OCI-LY7 (cell line): Measurements from ENCODE around the gene SNRPD1. TPM values are rescaled to one million over a fixed set of nuclear protein-coding genes. Genes with fewer than 3 reads are reported as not detected.
A peak's percentile ranks its signal among the peaks of the same experiment; 100 is the strongest.
"Not testable (repeated sequence)": the region's sequence is repeated elsewhere in the genome, so short reads cannot be mapped to it uniquely, and the experiment has no call there.

Source experiments
- BruUV-seq: library from RNA; stranded (reverse); fragments of 400-500 nt; replicated peaks from 2 replicates; lab custom pipeline; 2021; lab: Mats Ljungman, UMichigan
- CTCF ChIA-PET: fragments of 300-600 bp; sonication (Branson Sonifier 250); formaldehyde crosslinking; loops from one replicate; lab custom pipeline; 2022; ENCODE audit warnings: antibody characterized with exemption; ENCODE audit not compliant: unreplicated experiment; lab: Charles Lee
- POLR2A ChIA-PET: fragments of 300-600 bp; sonication (Branson Sonifier 250); formaldehyde crosslinking; loops from one replicate; lab custom pipeline; 2022; ENCODE audit warnings: antibody characterized with exemption; lab: Charles Lee
- DNase-seq: peaks from one replicate; pipeline ENCODE4 v3.0.0-alpha.2; 2015; ENCODE audit warnings: low spot score
- H2AFZ ChIP-seq: fragments of 200-600 bp; sonication (generic), shearing (Covaris generic); 2 replicates; pipeline ENCODE4 v1.6.1; 2014; ENCODE audit warnings: mild to moderate bottlenecking, antibody characterized with exemption, low read length, moderate library complexity
- H3K27ac ChIP-seq: fragments of 200-600 bp; sonication (generic); 2 replicates; pipeline ENCODE4 v1.5.1; 2014; ENCODE audit warnings: mixed run types, low read depth, mild to moderate bottlenecking, moderate library complexity, low read length, inconsistent platforms; ENCODE audit not compliant: poor library complexity, severe bottlenecking
- H3K36me3 ChIP-seq: fragments of 200-600 bp; sonication (generic); 2 replicates; pipeline ENCODE4 v1.6.1; 2014; ENCODE audit warnings: mild to moderate bottlenecking, antibody characterized with exemption, low read length, moderate library complexity, mixed read lengths; ENCODE audit not compliant: insufficient read depth
- H3K4me1 ChIP-seq: fragments of 200-600 bp; sonication (generic); 2 replicates; pipeline ENCODE4 v1.5.1; 2014; ENCODE audit warnings: mild to moderate bottlenecking, low read length; ENCODE audit not compliant: insufficient read depth, poor library complexity, severe bottlenecking
- H3K4me2 ChIP-seq: fragments of 200-600 bp; sonication (generic); 2 replicates; pipeline ENCODE4 v1.6.1; 2014; ENCODE audit warnings: mild to moderate bottlenecking, low read length
- H3K4me3 ChIP-seq: fragments of 200-600 bp; sonication (generic); 2 replicates; pipeline ENCODE4 v1.5.1; 2014; ENCODE audit warnings: mild to moderate bottlenecking, low read depth, low read length; ENCODE audit not compliant: poor library complexity, severe bottlenecking
- H3K79me2 ChIP-seq: fragments of 200-600 bp; sonication (generic); 2 replicates; pipeline ENCODE4 v1.6.1; 2016; ENCODE audit warnings: low read depth, mild to moderate bottlenecking, low read length, moderate library complexity, mixed read lengths; ENCODE audit not compliant: insufficient read depth
- H3K9me2 ChIP-seq: fragments of 200-600 bp; sonication (generic); 2 replicates; pipeline ENCODE4 v1.6.1; 2016; ENCODE audit warnings: mild to moderate bottlenecking, low read length, mixed read lengths; ENCODE audit not compliant: insufficient read depth
- H3K9me3 ChIP-seq: fragments of 200-600 bp; sonication (generic); 2 replicates; pipeline ENCODE4 v1.6.1; 2014; ENCODE audit warnings: mild to moderate bottlenecking, mixed run types, low read length, mixed read lengths
- H4K20me1 ChIP-seq: fragments of 200-600 bp; sonication (generic); 2 replicates; pipeline ENCODE4 v1.6.1; 2014; ENCODE audit warnings: mild to moderate bottlenecking, antibody characterized with exemption, low read length, moderate library complexity, mixed read lengths; ENCODE audit not compliant: insufficient read depth
- CTCF ChIP-seq: fragments of 200-600 bp; sonication (generic); conservative IDR thresholded peaks from 2 replicates; pipeline ENCODE4 v1.5.1; 2014; ENCODE audit warnings: mild to moderate bottlenecking, antibody characterized with exemption, low read length, moderate library complexity, mixed read lengths
- EZH2phosphoT487 ChIP-seq: fragments of 200-600 bp; sonication (generic); IDR thresholded peaks from 2 replicates; pipeline ENCODE4 v1.6.1; 2018; ENCODE audit warnings: low read depth, borderline replicate concordance, mild to moderate bottlenecking, mixed run types, antibody characterized with exemption, low read length, moderate library complexity, mixed read lengths
- intact Hi-C: fragments of 100-400 bp; cut with micrococcal nuclease; formaldehyde crosslinking; loops from one replicate; pipeline ENCODE4 v1.10.0; 2022; ENCODE audit not compliant: unreplicated experiment
- total RNA-seq, 2 experiments: library from RNA; depleted of rRNA in 1 of 2; stranded (reverse); fragments of >200 nt in 1 of 2; shearing (Covaris generic) in 1 of 2; gene quantifications; 2 replicates each; pipeline ENCODE4 v1.2.3, GENCODE V29; 2014 to 2022

The SNRPD1 gene
- total RNA-seq, 2 experiments from 2014 or later = 133 to 181 TPM

- intact Hi-C loops = loop anchor here (5.0 to 10.0 kb wide), 2 partner anchors 98 to 490 kb away; partner anchors contain the start of genes ABHD3 and ROCK1
- Histone ChIP-seq H3K4me2 (no peak overlapping the region), H3K4me3 (no peak overlapping the region), H3K36me3 (no peaks in the 10 kb centered on the region), H3K79me2 (peaks cover 2% of the 10 kb centered on the region; the same call in 1 of the 2 replicates), H3K27ac (no peak overlapping the region), H3K9me2 (no peaks in the 10 kb centered on the region), H3K4me1 (peaks cover 15% of the 10 kb centered on the region), H4K20me1 (no peaks in the 10 kb centered on the region), H3K9me3 (no peaks in the 10 kb centered on the region), H2AFZ (peak overlapping the region; percentile 71; the same call in 1 of the 2 replicates)
- TF ChIP-seq CTCF = no peak
- POLR2A ChIA-PET = no interaction called here
- DNase-seq = no peak
- CTCF ChIA-PET = no interaction called here
- BruUV-seq = no TSS peak
These were observed 7.4 kb upstream of the SNRPD1 start for GRCh38 chr18:21604671-21605070.

GRCh38 chr18:21605213-21605612 lies 6.9 kb upstream of the SNRPD1 start:
- Histone ChIP-seq H3K4me2 (no peak overlapping the region), H2AFZ (peak overlapping the region; percentile 71; the same call in 1 of the 2 replicates), H3K4me1 (peaks cover 15% of the 10 kb centered on the region), H3K27ac (no peak overlapping the region), H3K9me2 (no peaks in the 10 kb centered on the region), H3K36me3 (no peaks in the 10 kb centered on the region), H4K20me1 (no peaks in the 10 kb centered on the region), H3K79me2 (no peaks in the 10 kb centered on the region), H3K9me3 (no peaks in the 10 kb centered on the region), H3K4me3 (no peak overlapping the region)
- POLR2A ChIA-PET = interaction anchor here (1.5 kb wide), 1 partner anchor 8 kb away, joined by 5 read pairs; no protein-coding TSS in a partner anchor
- no peak for DNase-seq
- intact Hi-C loops = loop anchor here (10.0 kb wide), 1 partner anchor 490 kb away; the partner anchor contains the start of gene ROCK1
- CTCF ChIA-PET = no interaction called here
- no peak for TF ChIP-seq CTCF
- TF ChIP-seq EZH2phosphoT487 = no peak
- BruUV-seq = no TSS peak

GRCh38 chr18:21611401-21612124 lies 551 bp upstream of the SNRPD1 start:
- H3K4me3 ChIP-seq = peak overlapping the region; percentile 87
- peak overlapping the region; percentile 75 for H3K4me2 ChIP-seq
- H3K27ac ChIP-seq = peak overlapping the region; percentile 92
- H3K79me2 ChIP-seq = peaks cover 44% of the 10 kb centered on the region
- peak overlapping the region; percentile 96 for H2AFZ ChIP-seq
- peaks cover 14% of the 10 kb centered on the region; the same call in 1 of the 2 replicates for H4K20me1 ChIP-seq
- H3K36me3 ChIP-seq = peaks cover 38% of the 10 kb centered on the region
- CTCF ChIA-PET = interaction anchor here (1.9 kb wide), 1 partner anchor 11 kb away, joined by 17 read pairs; the partner anchor contains the start of gene ESCO1
- BruUV-seq = TSS peak; percentile 79
- peaks cover 16% of the 10 kb centered on the region; the same call in 1 of the 2 replicates for H3K9me3 ChIP-seq
- POLR2A ChIA-PET = interaction anchor here (0.7 to 3.5 kb wide), 6 partner anchors 9 to 129 kb away, joined by 3 to 49 read pairs (median 4); partner anchors contain the start of genes ESCO1 and MIB1
- peaks cover 20% of the 10 kb centered on the region for H3K4me1 ChIP-seq
- not testable (repeated sequence) for H3K9me2 ChIP-seq
- DNase-seq = peak; percentile 26
- intact Hi-C loops = loop anchor here (1.0 to 10.0 kb wide), 4 partner anchors 11 to 243 kb away; partner anchors contain the start of genes ABHD3, ESCO1 and MIB1

GRCh38 chr18:21621640-21622039 lies 9.5 kb downstream of the SNRPD1 start:
- BruUV-seq, DNase-seq, H3K9me3 ChIP-seq, H3K4me3 ChIP-seq, intact Hi-C loops, H3K27ac ChIP-seq, H3K9me2 ChIP-seq, CTCF ChIA-PET, H3K4me1 ChIP-seq, H3K4me2 ChIP-seq, H2AFZ ChIP-seq: not testable (repeated sequence)
- POLR2A ChIA-PET = interaction anchor here (1.0 kb wide), 1 partner anchor 21 kb away, joined by 3 read pairs; the partner anchor contains the start of gene ESCO1
- H3K79me2 ChIP-seq = peaks cover 95% of the 10 kb centered on the region
- peaks cover 29% of the 10 kb centered on the region for H4K20me1 ChIP-seq
- peaks cover 97% of the 10 kb centered on the region for H3K36me3 ChIP-seq
